Type B pancreatic cell (in vitro differentiated cells): ENCODE results near the gene TMEM9. TPM values are rescaled to one million over a fixed set of nuclear protein-coding genes. Genes with fewer than 3 reads are reported as not detected.

ENCODE experiments used
- DNase-seq: peaks from one replicate; pipeline ENCODE4 v3.0.0; 2021; ENCODE audit warnings: mixed read lengths; ENCODE audit not compliant: unreplicated experiment; ENCODE audit errors: extremely low spot score
- H3K27ac Mint-ChIP-seq: 2 replicates; pipeline ENCODE4 v1.8.0; 2021; ENCODE audit warnings: mild to moderate bottlenecking, mixed read lengths
- H3K27me3 Mint-ChIP-seq: 2 replicates; pipeline ENCODE4 v1.8.0; 2021; ENCODE audit warnings: mixed read lengths
- H3K36me3 Mint-ChIP-seq: 2 replicates; pipeline ENCODE4 v1.8.0; 2021; ENCODE audit warnings: mixed read lengths
- H3K4me1 Mint-ChIP-seq: one replicate; pipeline ENCODE4 v1.8.0; 2021; ENCODE audit warnings: mixed read lengths; ENCODE audit not compliant: unreplicated experiment
- H3K4me3 Mint-ChIP-seq: 2 replicates; pipeline ENCODE4 v1.8.0; 2021; ENCODE audit warnings: mild to moderate bottlenecking, mixed read lengths
- H3K9me3 Mint-ChIP-seq: 2 replicates; pipeline ENCODE4 v1.8.0; 2021; ENCODE audit warnings: mixed read lengths
- CTCF ChIP-seq: fragments of 200-600 bp; sonication (generic); conservative IDR thresholded peaks from 2 replicates; pipeline ENCODE4 v1.5.0; 2021; ENCODE audit warnings: antibody characterized with exemption, mild to moderate bottlenecking
- total RNA-seq: library from RNA; stranded (reverse); gene quantifications from 2 replicates; pipeline ENCODE4 v1.2.1, GENCODE V29; 2021; ENCODE audit warnings: low replicate concordance

TMEM9 gene
- total RNA-seq, 1 donor from 2014 or later, result 117 TPM

- peaks cover 3% of the 10 kb centered on the region for H3K36me3 Mint-ChIP-seq
- peak overlapping the region; percentile 57 for H3K27ac Mint-ChIP-seq
- peaks cover 3% of the 10 kb centered on the region for H3K9me3 Mint-ChIP-seq
- peaks cover 36% of the 10 kb centered on the region for H3K4me1 Mint-ChIP-seq
- no peak for TF ChIP-seq CTCF
- DNase-seq, result no peak
- no peaks in the 10 kb centered on the region for H3K27me3 Mint-ChIP-seq
- no peak overlapping the region for H3K4me3 Mint-ChIP-seq
Observed at GRCh38 chr1:201173736-201174135, 19.5 kb upstream of the TMEM9 start.

GRCh38 chr1:201172999-201173610 lies 18.8 kb upstream of the TMEM9 start:
- Mint-ChIP-seq H3K4me1 (peaks cover 36% of the 10 kb centered on the region), H3K9me3 (no peaks in the 10 kb centered on the region), H3K4me3 (peak overlapping the region; percentile 75), H3K36me3 (peaks cover 3% of the 10 kb centered on the region), H3K27ac (peak overlapping the region; percentile 57), H3K27me3 (no peaks in the 10 kb centered on the region)
- no peak for TF ChIP-seq CTCF
- no peak for DNase-seq

GRCh38 chr1:201172326-201172725 lies 18.1 kb upstream of the TMEM9 start:
- no peak for TF ChIP-seq CTCF
- H3K27ac Mint-ChIP-seq, result peak overlapping the region; percentile 87
- peak overlapping the region; percentile 55 for H3K4me3 Mint-ChIP-seq
- H3K27me3 Mint-ChIP-seq, result no peaks in the 10 kb centered on the region
- H3K36me3 Mint-ChIP-seq, result no peaks in the 10 kb centered on the region
- peaks cover 36% of the 10 kb centered on the region for H3K4me1 Mint-ChIP-seq
- no peaks in the 10 kb centered on the region for H3K9me3 Mint-ChIP-seq
- no peak for DNase-seq

- Mint-ChIP-seq H3K27me3 (no peaks in the 10 kb centered on the region), H3K4me3 (peak overlapping the region; percentile 88), H3K27ac (peak overlapping the region; percentile 87), H3K4me1 (peaks cover 40% of the 10 kb centered on the region), H3K36me3 (no peaks in the 10 kb centered on the region), H3K9me3 (no peaks in the 10 kb centered on the region)
- DNase-seq, result peak; percentile 78
- peak; percentile 72 for TF ChIP-seq CTCF
Observed at GRCh38 chr1:201171063-201172036, 17.1 kb upstream of the TMEM9 start.

- peak; percentile 93 for DNase-seq
- H3K4me1 Mint-ChIP-seq, result peaks cover 45% of the 10 kb centered on the region
- H3K27me3 Mint-ChIP-seq, result peaks cover 4% of the 10 kb centered on the region
- no peaks in the 10 kb centered on the region for H3K36me3 Mint-ChIP-seq
- no peaks in the 10 kb centered on the region for H3K9me3 Mint-ChIP-seq
- peak overlapping the region; percentile 87 for H3K27ac Mint-ChIP-seq
- no peak for TF ChIP-seq CTCF
- H3K4me3 Mint-ChIP-seq, result peak overlapping the region; percentile 88
Observed at GRCh38 chr1:201170533-201171062, 16.3 kb upstream of the TMEM9 start.
